ENCODE data around the gene CELSR1. TPM values are rescaled to one million over a fixed set of nuclear protein-coding genes. Genes with fewer than 3 reads are reported as not detected.
A peak's percentile ranks its signal among the peaks of the same experiment; 100 is the strongest.

The CELSR1 gene
- total and polyA plus RNA-seq, 2 of the 13 experiments (the other 11 are each of a cell fraction or from before 2014, with no cell fraction given): 0.78 to 1.8 TPM

- 0 out of 2 replicates have a peak, but pooled peaks have one; percentile 52 for TF ChIP-seq ZBTB7A (CRISPR knock-in tag; IDR thresholded peaks at IDR 0.05)
- TF ChIP-seq PAXIP1 (CRISPR knock-in tag; conservative IDR thresholded peaks at IDR 0.05): peak; percentile 48; the same call in 1 of the 2 replicates
- no peak for TF ChIP-seq MATR3 (CRISPR knock-in tag; IDR thresholded peaks at IDR 0.05)
- TF ChIP-seq ZNF724P (CRISPR knock-in tag; IDR thresholded peaks at IDR 0.05; ENCODE audit: borderline replicate concordance): peak; percentile 59; the same call in 1 of the 2 replicates
- TF ChIP-seq SSRP1 (CRISPR knock-in tag; IDR thresholded peaks at IDR 0.05): no peak
- TF ChIP-seq, protein P1, sequence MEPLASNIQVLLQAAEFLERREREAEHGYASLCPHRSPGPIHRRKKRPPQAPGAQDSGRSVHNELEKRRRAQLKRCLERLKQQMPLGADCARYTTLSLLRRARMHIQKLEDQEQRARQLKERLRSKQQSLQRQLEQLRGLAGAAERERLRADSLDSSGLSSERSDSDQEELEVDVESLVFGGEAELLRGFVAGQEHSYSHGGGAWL (CRISPR knock-in tag; IDR thresholded peaks at IDR 0.05): peak; percentile 67; the same call in 1 of the 2 replicates
- 0 out of 2 replicates have a peak, but pooled peaks have one; percentile 62 for TF ChIP-seq ESRRA (CRISPR knock-in tag; IDR thresholded peaks at IDR 0.05; ENCODE audit: low read depth)
- TF ChIP-seq, protein P2, sequence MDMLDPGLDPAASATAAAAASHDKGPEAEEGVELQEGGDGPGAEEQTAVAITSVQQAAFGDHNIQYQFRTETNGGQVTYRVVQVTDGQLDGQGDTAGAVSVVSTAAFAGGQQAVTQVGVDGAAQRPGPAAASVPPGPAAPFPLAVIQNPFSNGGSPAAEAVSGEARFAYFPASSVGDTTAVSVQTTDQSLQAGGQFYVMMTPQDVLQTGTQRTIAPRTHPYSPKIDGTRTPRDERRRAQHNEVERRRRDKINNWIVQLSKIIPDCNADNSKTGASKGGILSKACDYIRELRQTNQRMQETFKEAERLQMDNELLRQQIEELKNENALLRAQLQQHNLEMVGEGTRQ (IDR thresholded peaks at IDR 0.05; ENCODE audit: low read depth, low read length): no peak
- TF ChIP-seq, protein P2 (CRISPR knock-in tag; IDR thresholded peaks at IDR 0.05; ENCODE audit: borderline replicate concordance): no peak
- 0 out of 2 replicates have a peak, but pooled peaks have one; percentile 31 for TF ChIP-seq YEATS4 (CRISPR knock-in tag; IDR thresholded peaks at IDR 0.05; ENCODE audit: borderline replicate concordance)
- TF ChIP-seq ZNF563 (CRISPR knock-in tag; IDR thresholded peaks at IDR 0.05): peak; percentile 84; the same call in 1 of the 2 replicates
- 0 out of 2 replicates have a peak, but pooled peaks have one; percentile 64 for TF ChIP-seq ZNF318 (CRISPR knock-in tag; IDR thresholded peaks at IDR 0.05)
- TF ChIP-seq KDM4B (CRISPR knock-in tag; IDR thresholded peaks at IDR 0.05): no peak
Observed at GRCh38 chr22:46473896-46474557, 63.4 kb downstream of the CELSR1 start (continued).
